NB4 (cell line): ENCODE results near the gene GUCY1A1.

ENCODE experiments used
- MYC ChIP-seq: IDR thresholded peaks from 2 replicates; pipeline ENCODE4 v1.6.1; 2011; ENCODE audit warnings: low read depth, low read length
- POLR2A ChIP-seq: IDR thresholded peaks from 2 replicates; pipeline ENCODE4 v1.6.1; 2011; ENCODE audit warnings: mild to moderate bottlenecking; ENCODE audit not compliant: insufficient read length; ENCODE audit errors: extremely low read depth
- TF ChIP-seq, protein P1 (sequence below): IDR thresholded peaks from one replicate; pipeline ENCODE4 v1.5.1; 2012; ENCODE audit warnings: low read depth, low read length

DNA sequence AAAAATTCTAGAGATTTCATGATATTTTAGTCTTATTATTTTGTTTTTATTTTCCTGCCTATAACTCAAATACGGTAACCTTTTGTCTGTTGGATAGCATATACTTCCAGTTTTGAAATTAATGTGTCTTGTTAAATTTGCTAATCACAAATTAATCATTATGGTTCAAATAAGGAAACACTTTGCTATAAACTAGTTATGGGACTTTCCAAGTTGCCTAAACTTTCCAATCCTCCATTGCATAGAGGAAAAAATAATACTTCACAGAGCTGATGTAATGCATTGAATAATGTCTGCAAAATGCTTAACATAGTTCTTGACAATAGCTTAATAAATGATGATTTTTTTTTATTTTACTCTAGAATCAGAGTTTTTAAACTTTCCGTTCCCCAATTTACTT, 96.9 kb downstream of the GUCY1A1 start:
- TF ChIP-seq POLR2A (no peak), MYC (no peak)
- TF ChIP-seq, protein P1, sequence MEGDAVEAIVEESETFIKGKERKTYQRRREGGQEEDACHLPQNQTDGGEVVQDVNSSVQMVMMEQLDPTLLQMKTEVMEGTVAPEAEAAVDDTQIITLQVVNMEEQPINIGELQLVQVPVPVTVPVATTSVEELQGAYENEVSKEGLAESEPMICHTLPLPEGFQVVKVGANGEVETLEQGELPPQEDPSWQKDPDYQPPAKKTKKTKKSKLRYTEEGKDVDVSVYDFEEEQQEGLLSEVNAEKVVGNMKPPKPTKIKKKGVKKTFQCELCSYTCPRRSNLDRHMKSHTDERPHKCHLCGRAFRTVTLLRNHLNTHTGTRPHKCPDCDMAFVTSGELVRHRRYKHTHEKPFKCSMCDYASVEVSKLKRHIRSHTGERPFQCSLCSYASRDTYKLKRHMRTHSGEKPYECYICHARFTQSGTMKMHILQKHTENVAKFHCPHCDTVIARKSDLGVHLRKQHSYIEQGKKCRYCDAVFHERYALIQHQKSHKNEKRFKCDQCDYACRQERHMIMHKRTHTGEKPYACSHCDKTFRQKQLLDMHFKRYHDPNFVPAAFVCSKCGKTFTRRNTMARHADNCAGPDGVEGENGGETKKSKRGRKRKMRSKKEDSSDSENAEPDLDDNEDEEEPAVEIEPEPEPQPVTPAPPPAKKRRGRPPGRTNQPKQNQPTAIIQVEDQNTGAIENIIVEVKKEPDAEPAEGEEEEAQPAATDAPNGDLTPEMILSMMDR, result no peak
